ENCODE measurements around the gene CLIC5.

The CLIC5 gene

GRCh38 chr6:45916692-45917091 lies 99.0 kb downstream of the CLIC5 start:
- no peak for DNase-seq (ENCODE audit: low read depth, low spot score)
- TF ChIP-seq CTCF (IDR thresholded peaks at IDR 0.05; ENCODE audit: low read depth, low read length), result no peak
- in situ Hi-C loops (cut with HindIII; ENCODE audit: low sequenced_read_pairs), result no loop called here
- no peak overlapping the region for H3K4me3 ChIP-seq (ENCODE audit: low read depth, low read length)

- in situ Hi-C loops (cut with HindIII; ENCODE audit: low sequenced_read_pairs), result no loop called here
- DNase-seq (ENCODE audit: low read depth, low spot score), result no peak
- H3K4me3 ChIP-seq (ENCODE audit: low read depth, low read length), result no peak overlapping the region
- TF ChIP-seq CTCF (IDR thresholded peaks at IDR 0.05; ENCODE audit: low read depth, low read length), result no peak
Measured at GRCh38 chr6:45915780-45916468, 99.7 kb downstream of the CLIC5 start.

- in situ Hi-C loops (cut with HindIII; ENCODE audit: low sequenced_read_pairs), result no loop called here
- no peak for TF ChIP-seq CTCF (IDR thresholded peaks at IDR 0.05; ENCODE audit: low read depth, low read length)
- no peak for DNase-seq (ENCODE audit: low read depth, low spot score)
- H3K4me3 ChIP-seq (ENCODE audit: low read depth, low read length), result no peak overlapping the region
Measured at GRCh38 chr6:45911691-45912090, 104.0 kb downstream of the CLIC5 start.

- DNase-seq (ENCODE audit: low read depth, low spot score), result no peak
- no peak overlapping the region for H3K4me3 ChIP-seq (ENCODE audit: low read depth, low read length)
- no peak for TF ChIP-seq CTCF (IDR thresholded peaks at IDR 0.05; ENCODE audit: low read depth, low read length)
- in situ Hi-C loops (cut with HindIII; ENCODE audit: low sequenced_read_pairs), result no loop called here
Measured at GRCh38 chr6:45903959-45904358, 111.7 kb downstream of the CLIC5 start.

- in situ Hi-C loops (cut with HindIII; ENCODE audit: low sequenced_read_pairs), result no loop called here
Measured at GRCh38 chr6:45902984-45903383, 112.7 kb downstream of the CLIC5 start.

GRCh38 chr6:45901767-45902650 lies 113.7 kb downstream of the CLIC5 start:
- no peak for DNase-seq (ENCODE audit: low read depth, low spot score)
- in situ Hi-C loops (cut with HindIII; ENCODE audit: low sequenced_read_pairs), result no loop called here

More at GRCh38 chr6:45902984-45903383, 112.7 kb downstream of the CLIC5 start:
- TF ChIP-seq CTCF (IDR thresholded peaks at IDR 0.05; ENCODE audit: low read depth, low read length), result no peak
- H3K4me3 ChIP-seq (ENCODE audit: low read depth, low read length), result no peak overlapping the region
- no peak for DNase-seq (ENCODE audit: low read depth, low spot score)

More at GRCh38 chr6:45901767-45902650, 113.7 kb downstream of the CLIC5 start:
- no peak for TF ChIP-seq CTCF (IDR thresholded peaks at IDR 0.05; ENCODE audit: low read depth, low read length)
- no peak overlapping the region for H3K4me3 ChIP-seq (ENCODE audit: low read depth, low read length)

Measured in astrocyte of the spinal cord (primary cell).